ENCODE results near the gene PNKD.
A peak's percentile ranks its signal among the peaks of the same experiment; 100 is the strongest.

The PNKD gene

GRCh38 chr2:218320704-218321336, 50.5 kb downstream of the PNKD start:
- DNase-seq = no peak

DNA sequence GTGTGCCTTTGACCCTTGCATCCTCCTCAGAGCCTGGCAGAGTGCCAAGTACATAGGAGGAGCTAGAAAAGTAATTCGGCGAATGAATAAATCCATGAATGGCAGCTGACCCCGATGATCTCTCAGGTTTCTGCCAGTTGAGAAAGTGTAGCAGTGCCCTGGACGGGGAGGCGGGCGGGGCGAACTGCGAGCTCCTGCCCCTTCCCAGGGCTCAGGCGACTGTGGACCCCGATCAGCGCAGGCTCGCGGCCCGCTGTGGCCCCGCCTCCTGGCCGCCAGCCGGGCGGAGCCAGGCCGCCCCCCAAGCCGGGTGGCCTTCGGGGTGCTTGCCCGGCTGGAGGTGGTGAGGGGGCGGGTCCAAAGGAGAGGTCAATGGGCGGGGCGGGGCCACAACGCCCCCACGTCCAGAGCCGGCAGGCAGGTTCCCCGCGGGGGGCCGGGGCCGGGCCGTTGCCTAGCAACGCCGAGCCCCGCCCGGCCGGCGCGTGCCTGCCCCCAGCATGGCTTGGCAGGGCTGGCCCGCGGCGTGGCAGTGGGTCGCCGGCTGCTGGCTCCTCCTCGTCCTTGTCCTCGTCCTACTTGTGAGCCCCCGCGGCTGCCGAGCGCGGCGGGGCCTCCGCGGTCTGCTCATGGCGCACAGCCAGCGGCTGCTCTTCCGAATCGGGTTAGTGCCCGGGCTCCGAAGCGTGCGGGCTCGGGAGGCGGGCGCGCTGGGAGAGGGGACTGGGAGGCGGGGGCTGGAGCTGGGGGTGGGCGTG, 52.6 kb downstream of the PNKD start:
- peak; percentile 85 for DNase-seq

- peak; percentile 58 for DNase-seq
Measured at GRCh38 chr2:218323526-218324472, 53.5 kb downstream of the PNKD start.

DNA sequence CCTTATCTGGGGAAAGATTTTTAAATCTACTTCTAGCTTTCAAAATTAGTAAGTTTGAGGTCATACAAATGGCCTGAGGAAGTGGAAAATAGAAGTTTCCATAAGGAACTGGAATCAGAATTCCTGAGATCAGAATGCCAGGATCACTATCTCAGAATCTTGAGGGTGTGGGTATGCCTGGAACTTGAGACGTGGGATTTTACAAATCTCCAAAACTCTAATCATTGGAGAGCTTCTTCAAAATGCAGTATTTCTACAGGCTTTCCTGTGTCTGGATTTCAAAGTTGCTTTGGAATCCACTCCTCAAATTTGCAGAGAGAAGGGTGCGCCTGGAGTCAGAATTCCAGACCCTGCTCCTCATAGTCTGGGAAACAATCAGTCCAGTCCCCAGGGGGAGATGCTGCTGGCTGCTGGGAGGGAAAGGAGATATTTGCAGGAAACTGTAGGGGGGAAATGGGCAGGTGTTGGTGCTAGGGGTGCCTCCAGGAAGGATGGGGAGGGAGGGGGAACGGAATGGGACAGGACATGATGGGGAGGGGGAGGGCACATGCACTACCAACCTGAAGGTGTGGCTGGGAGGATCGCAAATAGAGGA, 55.3 kb downstream of the PNKD start:
- no peak for DNase-seq

DNA sequence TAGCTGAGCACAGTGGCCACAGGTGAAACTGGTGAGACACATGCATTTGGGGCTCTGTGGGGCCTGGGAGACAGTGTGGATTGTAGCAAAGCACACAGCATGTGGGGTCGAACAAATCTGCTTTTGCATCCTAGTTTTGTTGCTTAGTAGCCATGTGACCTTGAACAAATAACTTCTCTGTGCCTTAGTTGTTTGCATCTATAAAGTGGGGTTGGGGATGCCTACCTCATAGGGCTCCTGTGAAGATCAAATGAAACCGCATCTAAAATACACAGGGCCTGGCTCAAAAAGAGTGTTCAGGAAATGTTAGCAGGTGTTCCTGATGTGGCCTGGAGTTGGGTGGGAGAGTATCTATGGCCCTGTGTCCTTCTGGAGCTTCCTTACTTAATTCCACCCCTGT, 56.0 kb downstream of the PNKD start:
- no peak for DNase-seq

DNA sequence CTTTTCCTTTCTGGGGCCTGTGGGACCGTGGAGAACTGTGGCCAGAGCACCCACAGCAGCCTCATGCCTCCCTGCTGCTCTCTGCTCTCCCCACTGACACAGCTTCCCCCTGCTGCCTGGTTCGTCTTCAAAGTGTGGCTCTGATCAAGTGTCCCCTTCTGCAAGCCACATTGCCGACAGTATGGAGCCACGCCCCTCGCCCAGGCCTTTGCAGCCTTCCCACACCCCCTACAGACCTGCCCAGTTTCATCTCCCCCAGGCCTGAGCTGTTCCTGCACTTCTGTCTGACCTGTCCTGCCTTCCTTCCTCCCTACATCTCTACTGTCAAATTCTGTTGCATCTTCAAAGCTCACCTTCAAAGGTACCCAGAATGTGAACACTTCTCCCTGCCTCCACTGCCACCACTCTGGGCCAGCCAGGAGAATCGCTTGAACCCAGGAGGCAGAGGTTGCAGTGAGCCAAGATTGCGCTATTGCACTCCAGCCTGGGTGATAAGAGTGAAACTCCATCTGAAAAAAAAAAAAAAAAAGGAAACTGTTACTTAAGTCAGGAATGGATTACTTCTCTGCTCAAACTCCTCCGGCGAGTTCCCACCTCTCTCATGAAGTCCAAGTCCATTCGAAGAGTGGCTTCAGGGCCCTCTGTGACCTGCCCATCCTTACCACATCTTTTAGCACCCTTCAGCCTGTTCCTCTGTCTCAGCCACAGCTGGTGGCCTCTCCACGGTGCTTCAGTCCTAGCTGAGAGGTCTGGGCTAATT, 57.3 kb downstream of the PNKD start:
- DNase-seq = peak; percentile 40

DNA sequence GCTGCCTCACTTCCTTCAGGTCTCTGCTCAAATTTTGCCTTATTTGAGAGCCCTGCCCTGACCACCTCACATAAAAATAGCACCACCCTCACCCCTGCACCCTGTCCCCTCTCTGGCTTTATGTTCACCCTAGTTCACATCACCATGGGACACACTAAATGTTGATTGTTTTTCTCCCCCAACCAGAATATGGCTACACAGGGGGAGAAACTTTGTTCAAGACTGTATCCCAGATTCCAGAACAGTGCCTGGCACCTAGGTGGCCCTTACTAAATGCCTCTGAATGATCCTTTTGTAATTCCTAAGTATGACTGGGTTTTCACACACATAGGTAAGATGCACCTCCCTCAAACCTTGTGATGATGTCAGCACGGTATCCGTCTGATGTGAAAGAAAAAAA, 58.0 kb downstream of the PNKD start:
- no peak for DNase-seq

DNA sequence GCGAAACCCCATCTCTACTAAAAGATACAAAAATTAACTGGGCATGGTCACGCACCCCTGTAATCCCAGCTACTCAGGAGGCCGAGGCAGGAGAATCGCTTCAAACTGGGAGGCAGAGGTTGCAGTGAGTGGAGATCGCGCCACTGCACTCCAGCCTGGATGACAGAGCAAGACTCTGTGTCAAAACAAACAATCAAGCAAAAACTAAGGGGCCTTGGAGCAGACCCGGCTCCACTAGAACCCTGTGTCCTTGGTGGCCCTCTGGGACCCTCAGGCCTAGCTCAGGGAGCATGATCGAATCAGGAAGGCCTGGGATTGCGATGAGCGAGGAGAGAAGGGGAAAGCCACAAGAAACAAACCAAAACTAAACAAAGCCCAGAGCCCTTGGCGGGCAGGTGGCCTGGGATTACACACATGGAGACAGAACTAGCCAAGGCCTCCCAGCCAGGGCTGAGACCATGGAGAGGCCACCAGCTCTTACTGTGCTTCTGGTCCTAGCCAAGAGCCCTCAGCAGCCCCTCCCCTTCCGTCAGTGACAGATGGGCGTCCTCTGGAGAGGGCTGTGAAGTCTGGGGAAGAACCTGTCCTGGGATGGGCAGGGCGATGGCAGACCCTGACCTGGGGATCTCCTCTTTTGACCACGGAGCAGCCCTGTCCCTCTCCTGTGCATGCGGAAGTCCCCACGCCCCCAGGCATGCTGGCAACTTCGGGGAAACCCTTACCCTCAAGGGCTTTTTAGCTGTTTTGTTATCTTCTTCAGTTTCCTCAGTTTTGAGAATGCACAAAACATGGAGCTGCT, 58.9 kb downstream of the PNKD start:
- peak; percentile 35 for DNase-seq

GRCh38 chr2:218329826-218330593, 59.7 kb downstream of the PNKD start:
- peak; percentile 27 for DNase-seq

DNA sequence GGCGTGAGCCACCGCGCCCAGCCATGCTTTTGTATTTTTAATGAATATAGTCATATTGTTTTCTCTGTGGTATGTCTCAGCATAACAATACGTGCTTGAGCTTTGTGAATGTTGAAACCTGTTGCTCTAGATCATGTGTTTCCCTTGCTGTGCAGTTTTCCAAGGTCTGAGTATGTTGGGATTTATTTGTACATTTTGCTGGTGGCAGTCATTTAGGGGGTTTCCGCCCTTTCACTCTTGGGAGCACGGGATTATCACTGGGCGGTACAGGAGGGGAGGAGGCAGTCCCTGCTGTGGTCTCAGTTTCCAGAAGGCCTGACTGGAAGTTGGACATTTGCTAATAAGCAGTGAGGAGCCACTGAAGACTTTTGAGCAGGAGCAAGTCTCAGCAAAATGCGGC, 61.4 kb downstream of the PNKD start:
- DNase-seq = peak; percentile 17

DNA sequence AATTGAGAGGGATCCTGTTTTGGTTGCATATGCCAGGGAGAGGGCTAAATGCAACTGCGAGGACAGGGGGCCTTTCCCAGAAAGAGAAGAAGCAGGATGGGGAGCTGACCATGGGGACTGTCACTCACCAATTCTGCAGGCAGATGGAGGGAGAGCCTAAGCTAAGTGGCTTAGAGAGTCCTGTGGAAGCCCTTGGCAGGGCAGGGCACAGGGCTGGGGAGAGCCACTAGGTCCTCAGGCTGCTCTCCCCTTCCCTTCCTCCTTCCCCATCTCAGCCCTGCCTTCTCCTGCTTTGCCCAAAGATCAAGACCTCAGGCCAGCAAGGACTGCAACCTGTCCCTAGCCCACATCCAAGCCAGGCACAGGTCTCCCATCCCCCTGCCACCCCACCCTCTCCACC, 62.0 kb downstream of the PNKD start:
- peak; percentile 38 for DNase-seq

- DNase-seq = peak; percentile 40
Measured at GRCh38 chr2:218332920-218333645, 62.8 kb downstream of the PNKD start.

DNA sequence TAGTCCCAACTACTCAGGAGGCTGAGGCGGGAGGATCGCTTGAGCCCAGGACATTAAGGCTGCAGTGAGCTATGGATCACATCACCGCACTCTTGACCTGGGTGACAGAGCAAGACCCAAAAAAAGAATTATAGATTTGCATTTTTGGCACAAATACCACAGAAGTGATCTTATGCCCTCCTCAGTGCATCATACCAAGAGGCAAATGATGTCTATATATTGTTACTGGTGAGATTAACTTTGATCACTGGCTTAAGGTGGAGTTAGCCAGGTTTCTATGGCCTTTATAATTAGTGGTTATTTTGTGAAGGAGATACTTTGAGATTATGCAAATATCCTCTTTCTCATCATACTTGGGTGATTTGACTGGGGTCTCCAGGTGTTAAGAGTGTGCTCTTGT, 64.2 kb downstream of the PNKD start:
- DNase-seq = no peak

- DNase-seq = peak; percentile 11
Measured at GRCh38 chr2:218340656-218341055, 70.3 kb downstream of the PNKD start.

DNA sequence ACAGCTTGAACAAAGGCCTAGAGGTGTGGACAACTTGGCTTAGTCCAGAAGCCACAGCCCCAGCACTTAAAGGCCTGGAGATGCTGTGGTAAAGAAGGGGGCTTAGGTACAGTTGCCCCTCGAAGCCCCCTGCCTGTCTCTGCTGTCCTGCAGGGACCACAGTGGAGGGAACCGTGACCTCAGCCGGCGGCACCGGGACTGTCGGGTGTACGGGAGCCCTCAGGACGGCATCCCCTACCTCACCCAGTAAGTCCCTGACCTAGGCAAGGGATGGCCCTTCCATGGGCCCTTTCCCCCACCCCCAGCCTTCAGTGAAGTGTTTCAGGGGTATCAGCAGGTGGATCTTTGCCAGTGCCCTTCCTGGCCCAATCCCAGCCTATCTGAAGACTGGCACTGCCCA, 71.1 kb downstream of the PNKD start:
- DNase-seq = peak; percentile 6

- peak; percentile 33 for DNase-seq
Measured at GRCh38 chr2:218342837-218343236, 72.5 kb downstream of the PNKD start.

DNA sequence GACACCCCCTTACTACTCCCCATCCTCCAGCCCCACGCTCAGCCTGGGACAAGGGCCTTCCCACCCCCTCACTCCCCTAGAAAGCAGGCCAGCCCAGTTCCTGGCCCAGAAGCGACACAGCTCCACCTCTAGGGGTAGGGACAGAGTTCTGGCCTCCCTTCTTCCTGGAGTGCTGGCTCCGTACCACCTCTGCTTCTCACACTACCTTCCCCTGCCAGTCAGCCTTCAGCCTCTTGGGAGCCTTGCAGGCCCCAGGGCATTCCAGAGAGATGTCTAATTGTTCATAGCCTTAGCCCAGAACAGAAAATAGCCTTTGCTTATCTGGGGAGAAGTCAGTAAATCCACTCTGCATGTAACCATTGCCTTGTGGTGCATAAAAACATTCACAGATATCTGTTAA, 73.3 kb downstream of the PNKD start:
- no peak for DNase-seq

- DNase-seq = peak; percentile 32
Measured at GRCh38 chr2:218344090-218344754, 73.9 kb downstream of the PNKD start.

DNA sequence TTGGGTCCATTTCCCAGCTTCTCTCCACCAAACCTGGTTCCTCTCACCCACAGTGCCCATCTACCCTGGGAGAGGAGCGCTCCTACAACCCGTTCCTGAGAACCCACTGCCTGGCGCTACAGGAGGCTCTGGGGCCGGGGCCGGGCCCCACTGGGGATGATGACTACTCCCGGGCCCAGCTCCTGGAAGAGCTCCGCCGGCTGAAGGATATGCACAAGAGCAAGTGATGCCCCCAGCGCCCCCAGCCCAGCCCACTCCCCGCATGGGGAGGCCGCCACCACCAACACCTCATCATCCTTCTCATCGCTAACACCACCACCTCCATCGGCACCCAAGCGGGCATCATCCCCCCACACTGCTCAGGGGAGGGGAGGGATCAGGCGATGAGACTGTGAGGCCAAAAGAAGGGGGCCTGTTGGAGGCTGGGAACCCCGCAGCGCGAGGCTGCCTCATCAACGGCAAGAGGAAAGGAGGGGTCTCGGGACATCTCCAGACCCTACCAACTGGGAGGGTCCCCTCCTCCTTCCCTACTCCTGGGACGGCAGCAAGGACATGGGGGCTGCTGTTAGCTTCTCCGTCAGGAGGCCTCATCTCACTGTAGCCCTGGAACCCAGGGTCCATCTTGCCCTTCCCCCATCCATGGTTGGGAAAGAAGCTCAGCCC, 74.6 kb downstream of the PNKD start:
- peak; percentile 22 for DNase-seq
